ENCODE measurements around the gene LASP1. TPM values are rescaled to one million over a fixed set of nuclear protein-coding genes. Genes with fewer than 3 reads are reported as not detected.

LASP1 gene
- total and polyA plus RNA-seq, 2 donors (not counting 3 experiments of a cell fraction or from before 2014, with no cell fraction given) = 214 to 242 TPM

DNA sequence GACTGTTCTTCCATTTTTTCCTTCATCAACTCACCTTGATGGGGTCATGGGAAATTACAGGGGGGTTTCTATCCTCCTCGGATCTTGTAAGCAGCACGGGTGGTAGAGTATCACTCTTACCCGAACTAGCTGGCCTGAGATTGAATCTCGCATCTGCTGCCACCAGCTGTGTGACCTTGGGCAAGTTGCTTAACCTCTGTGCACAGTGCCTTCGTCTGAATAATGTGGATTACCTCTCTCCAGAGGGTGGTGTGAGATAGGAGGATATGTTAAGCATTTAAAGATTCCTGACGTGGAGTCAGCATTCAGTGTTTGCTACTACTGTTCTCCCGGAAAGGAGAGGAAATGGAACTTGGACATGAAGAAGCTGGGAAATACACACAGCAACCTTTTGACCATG, 24.4 kb downstream of the LASP1 start:
- no peak overlapping the region for H3K4me3 ChIP-seq (replicated peaks in 1 of 3; ENCODE audit: insufficient read depth in 1 of 3, low read depth in 1 of 3, low read length in 3 of 3)
- dilution Hi-C loops (cut with MboI; ENCODE audit: extremely low pct_ligation_motif_present, low sequenced_read_pairs) = no loop called here
- H4K20me1 ChIP-seq (replicated peaks; ENCODE audit: control insufficient read depth, extremely low read depth, insufficient read depth, low read length) = no peaks in the 10 kb centered on the region
- H3K27me3 ChIP-seq (ENCODE audit: control insufficient read depth in 2 of 2, insufficient read depth in 2 of 2, low read length in 2 of 2) = no peaks in the 10 kb centered on the region
- peaks cover 14% of the 10 kb centered on the region for H3K79me2 ChIP-seq (ENCODE audit: control insufficient read depth, insufficient read depth, low read length)
- H3K4me2 ChIP-seq (ENCODE audit: insufficient read depth, low read length) = no peak overlapping the region
- DNase-seq (ENCODE audit: low read depth, low spot score) = peak; percentile 29
- H3K4me1 ChIP-seq (ENCODE audit: control insufficient read depth, extremely low read depth, insufficient read depth, low read length) = peaks cover 48% of the 10 kb centered on the region
- intact Hi-C loops (cut with micrococcal nuclease) = no loop called here
- no peaks in the 10 kb centered on the region for H3K9me1 ChIP-seq (replicated peaks; ENCODE audit: control insufficient read depth, extremely low read depth, insufficient read depth, low read length)
- no peak overlapping the region for H3K9ac ChIP-seq (replicated peaks; ENCODE audit: extremely low read depth, insufficient read depth, low read length)
- TF ChIP-seq GATA2 (IDR thresholded peaks at IDR 0.05; ENCODE audit: insufficient read depth, insufficient read length, low read depth, low read length) (no peak), MYC (IDR thresholded peaks at IDR 0.05; ENCODE audit: low read depth, low read length) (no peak), MAX (IDR thresholded peaks at IDR 0.05; ENCODE audit: insufficient read depth, insufficient read length) (no peak), FOS (IDR thresholded peaks at IDR 0.05; ENCODE audit: borderline replicate concordance, insufficient read depth, low read length) (no peak), POLR2A (IDR thresholded peaks at IDR 0.05; ENCODE audit: low read depth, low read length) (no peak), JUN (IDR thresholded peaks at IDR 0.05; ENCODE audit: borderline replicate concordance, insufficient read depth, insufficient read length, low read depth) (no peak), EZH2 (IDR thresholded peaks at IDR 0.05; ENCODE audit: borderline replicate concordance, low read depth, low read length, severe bottlenecking) (no peak), POLR2AphosphoS5 (IDR thresholded peaks at IDR 0.05; ENCODE audit: insufficient read depth, low read depth, low read length) (no peak)
- TF ChIP-seq, protein P1, sequence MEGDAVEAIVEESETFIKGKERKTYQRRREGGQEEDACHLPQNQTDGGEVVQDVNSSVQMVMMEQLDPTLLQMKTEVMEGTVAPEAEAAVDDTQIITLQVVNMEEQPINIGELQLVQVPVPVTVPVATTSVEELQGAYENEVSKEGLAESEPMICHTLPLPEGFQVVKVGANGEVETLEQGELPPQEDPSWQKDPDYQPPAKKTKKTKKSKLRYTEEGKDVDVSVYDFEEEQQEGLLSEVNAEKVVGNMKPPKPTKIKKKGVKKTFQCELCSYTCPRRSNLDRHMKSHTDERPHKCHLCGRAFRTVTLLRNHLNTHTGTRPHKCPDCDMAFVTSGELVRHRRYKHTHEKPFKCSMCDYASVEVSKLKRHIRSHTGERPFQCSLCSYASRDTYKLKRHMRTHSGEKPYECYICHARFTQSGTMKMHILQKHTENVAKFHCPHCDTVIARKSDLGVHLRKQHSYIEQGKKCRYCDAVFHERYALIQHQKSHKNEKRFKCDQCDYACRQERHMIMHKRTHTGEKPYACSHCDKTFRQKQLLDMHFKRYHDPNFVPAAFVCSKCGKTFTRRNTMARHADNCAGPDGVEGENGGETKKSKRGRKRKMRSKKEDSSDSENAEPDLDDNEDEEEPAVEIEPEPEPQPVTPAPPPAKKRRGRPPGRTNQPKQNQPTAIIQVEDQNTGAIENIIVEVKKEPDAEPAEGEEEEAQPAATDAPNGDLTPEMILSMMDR (IDR thresholded peaks at IDR 0.05; ENCODE audit: extremely low read depth in 1 of 2, insufficient read depth in 1 of 2, low read depth in 1 of 2, low read length in 2 of 2) = no peak
- no peak overlapping the region for H3K27ac ChIP-seq (ENCODE audit: insufficient read depth, low read depth, low read length)
- no TSS peak for BruUV-seq (replicated peaks)
- no peak overlapping the region for H2AFZ ChIP-seq (ENCODE audit: low read depth, low read length)
- ChIA-PET POLR2A (no interaction called here), CTCF (interaction anchor here (0.8 to 1.9 kb wide), 7 partner anchors 9 to 259 kb away, joined by 3 to 7 read pairs (median 5); partner anchors contain the start of gene LASP1)
- peaks cover 6 to 33% of the 10 kb centered on the region in 2 experiments for H3K36me3 ChIP-seq (ENCODE audit: control insufficient read depth in 2 of 2, extremely low read depth in 1 of 2, insufficient read depth in 2 of 2, low read length in 2 of 2)
- peak; percentile 82 for FAIRE-seq
- no peaks in the 10 kb centered on the region for H3K9me3 ChIP-seq (replicated peaks; ENCODE audit: control insufficient read depth, insufficient read depth, low read length)
